Measurements from ENCODE around the gene ARHGEF10L.

GRCh38 chr1:17637055-17637454, 97.6 kb downstream of the ARHGEF10L start:
- no peak for TF ChIP-seq CTCF (IDR thresholded peaks at IDR 0.05; ENCODE audit: low read depth, low read length, poor library complexity, severe bottlenecking)
- TF ChIP-seq EZH2phosphoT487 (IDR thresholded peaks at IDR 0.05; ENCODE audit: borderline replicate concordance, low read length): no peak

All from DOHH2 (cell line).